Lower leg skin (tissue), 4 donors: ENCODE data around the gene BANF1. TPM values are rescaled to one million over a fixed set of nuclear protein-coding genes. Genes with fewer than 3 reads are reported as not detected.

ENCODE experiments used
- DNase-seq, 2 donors: peaks; one replicate each; pipeline ENCODE4 v3.0.0-alpha.2; 2019; ENCODE audit warnings: low spot score in 2 of 2
- H3K4me3 ChIP-seq: fragments of 200-600 bp; sonication (generic); 2 replicates; pipeline ENCODE4 v1.5.1; 2017; ENCODE audit warnings: mild to moderate bottlenecking, low read depth; ENCODE audit not compliant: poor library complexity, severe bottlenecking
- CTCF ChIP-seq, 3 donors: fragments of 450-650 bp; IDR thresholded peaks; one replicate each; pipeline ENCODE4 v1.5.1; 2016; ENCODE audit warnings: antibody characterized with exemption in 3 of 3, mild to moderate bottlenecking in 3 of 3, moderate library complexity in 2 of 3
- POLR2A ChIP-seq, 2 donors: fragments of 450-650 bp; IDR thresholded peaks; one replicate each; pipeline ENCODE4 v1.6.1; 2016 to 2017; ENCODE audit warnings: antibody characterized with exemption in 2 of 2, mild to moderate bottlenecking in 1 of 2, moderate library complexity in 1 of 2
- WGBS, 2 donors: methylation state at CpG; one replicate each; pipeline ENCODE4 v1.1.5; 2018; 5-methylcytosine and 5-hydroxymethylcytosine counted together
- intact Hi-C: fragments of 100-400 bp; cut with DNase I; formaldehyde crosslinking; loops from one replicate; pipeline ENCODE4 v1.15.0; 2023; ENCODE audit warnings: low total_unique reads
- total RNA-seq, 4 donors: library from RNA; depleted of rRNA; stranded (reverse); fragments of >200 nt; gene quantifications; one replicate each; pipeline ENCODE4 v1.1.0, GENCODE V29; 2016

The BANF1 gene
- total RNA-seq, 4 donors from 2014 or later: 29.3 to 41.0 (median 36.1) TPM

GRCh38 chr11:65976216-65977176, 25.8 kb upstream of the BANF1 start:
- intact Hi-C loops: no loop called here
- H3K4me3 ChIP-seq: no peak overlapping the region
- no peak for TF ChIP-seq POLR2A (IDR thresholded peaks at IDR 0.05)
- no peak for DNase-seq
- WGBS, 2 donors: 82 to 84% methylated on average over 39 to 43 of the region's 43 CpGs

- 87 to 94% methylated on average over 27 to 28 of the region's 29 CpGs for WGBS, 2 donors
- TF ChIP-seq POLR2A (IDR thresholded peaks at IDR 0.05) (no peak), CTCF (IDR thresholded peaks at IDR 0.05) (no peak)
- H3K4me3 ChIP-seq: no peak overlapping the region
- intact Hi-C loops: no loop called here
- no peak for DNase-seq
Measured at GRCh38 chr11:65977621-65978390, 24.5 kb upstream of the BANF1 start.

- intact Hi-C loops: no loop called here
- DNase-seq: no peak
- no peak for TF ChIP-seq CTCF (IDR thresholded peaks at IDR 0.05)
- no peak for TF ChIP-seq POLR2A (IDR thresholded peaks at IDR 0.05)
- no peak overlapping the region for H3K4me3 ChIP-seq
- WGBS, 2 donors: 87 to 91% methylated on average over 29 to 34 of the region's 34 CpGs
Measured at GRCh38 chr11:65978391-65979238, 23.7 kb upstream of the BANF1 start.

GRCh38 chr11:65979261-65979759, 23.0 kb upstream of the BANF1 start:
- intact Hi-C loops: no loop called here
- no peak overlapping the region for H3K4me3 ChIP-seq
- 81 to 83% methylated on average over 10 of the region's 10 CpGs for WGBS, 2 donors
- TF ChIP-seq CTCF (IDR thresholded peaks at IDR 0.05) (no peak), POLR2A (IDR thresholded peaks at IDR 0.05) (no peak)
- no peak for DNase-seq

GRCh38 chr11:65981101-65981740, 21.1 kb upstream of the BANF1 start:
- no peak overlapping the region for H3K4me3 ChIP-seq
- intact Hi-C loops: loop anchor here (10.0 kb wide), 1 partner anchor 276 kb away; no protein-coding TSS in a partner anchor
- WGBS, 2 donors: 74 to 81% methylated on average over 7 to 10 of the region's 12 CpGs
- DNase-seq: no peak
- TF ChIP-seq CTCF (IDR thresholded peaks at IDR 0.05) (no peak), POLR2A (IDR thresholded peaks at IDR 0.05) (no peak)
